GM19455 (cell line): Measurements from ENCODE around the gene GREB1L.
"Not testable (repeated sequence)": the region's sequence is repeated elsewhere in the genome, so short reads cannot be mapped to it uniquely, and the experiment has no call there.

Source experiments
- ATAC-seq: cut with Tn5 transposase; IDR thresholded peaks from one replicate; pipeline ENCODE4 v1.9.1; 2021; ENCODE audit not compliant: unreplicated experiment

GREB1L gene

GRCh38 chr18:21363348-21363747, 121.3 kb downstream of the GREB1L start:
- ATAC-seq = no peak

- ATAC-seq = no peak
Observed at GRCh38 chr18:21364471-21364870, 122.4 kb downstream of the GREB1L start.

GRCh38 chr18:21366896-21367295, 124.9 kb downstream of the GREB1L start:
- no peak for ATAC-seq

DNA sequence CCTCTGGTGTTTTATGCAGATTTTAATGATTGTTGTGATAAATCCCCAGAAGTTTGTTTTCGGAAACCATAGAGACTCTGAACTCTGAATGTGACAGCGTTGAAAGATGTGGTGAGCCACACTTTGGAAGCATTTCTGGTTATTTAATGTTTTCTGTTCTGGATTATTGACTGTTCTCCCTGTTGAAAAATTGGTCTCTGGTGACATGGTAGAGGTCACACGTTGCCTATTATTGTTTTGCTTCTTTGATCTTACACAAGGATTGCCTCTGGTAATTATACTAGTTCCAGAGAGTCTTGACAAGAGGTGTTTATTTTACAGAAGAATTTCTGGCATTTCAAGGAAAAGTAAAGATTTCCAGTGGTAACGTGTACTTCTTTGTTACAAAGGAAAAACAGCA, 127.1 kb downstream of the GREB1L start:
- no peak for ATAC-seq

GRCh38 chr18:21369597-21369996, 127.6 kb downstream of the GREB1L start:
- ATAC-seq = not testable (repeated sequence)

GRCh38 chr18:21383031-21383430, 141.0 kb downstream of the GREB1L start:
- ATAC-seq = no peak

- no peak for ATAC-seq
Observed at GRCh38 chr18:21386523-21387240, 144.7 kb downstream of the GREB1L start.

- no peak for ATAC-seq
Observed at GRCh38 chr18:21387886-21388285, 145.9 kb downstream of the GREB1L start.

GRCh38 chr18:21389283-21389682, 147.3 kb downstream of the GREB1L start:
- no peak for ATAC-seq

- no peak for ATAC-seq
Observed at GRCh38 chr18:21389903-21390302, 147.9 kb downstream of the GREB1L start.

GRCh38 chr18:21391074-21391673, 149.1 kb downstream of the GREB1L start:
- no peak for ATAC-seq

DNA sequence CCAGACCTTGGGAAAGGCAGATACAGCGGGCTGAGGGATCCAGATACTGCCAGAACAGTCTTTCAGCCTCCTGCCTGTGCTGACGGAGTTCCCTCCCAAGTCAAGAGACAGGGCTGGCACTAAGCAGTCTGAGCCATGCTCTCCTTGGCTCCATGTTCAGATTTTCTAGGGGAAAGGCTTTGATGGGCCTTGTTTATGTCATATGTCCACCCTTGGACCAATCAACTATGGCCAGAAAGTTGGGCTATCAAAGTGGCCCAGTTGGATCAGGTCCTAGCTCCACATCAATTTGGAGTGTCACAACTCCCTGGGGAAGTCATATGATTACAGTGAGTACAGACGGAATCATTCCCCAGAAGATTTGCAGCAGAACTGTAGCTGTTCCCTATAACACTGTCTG, 152.0 kb downstream of the GREB1L start:
- ATAC-seq = no peak

DNA sequence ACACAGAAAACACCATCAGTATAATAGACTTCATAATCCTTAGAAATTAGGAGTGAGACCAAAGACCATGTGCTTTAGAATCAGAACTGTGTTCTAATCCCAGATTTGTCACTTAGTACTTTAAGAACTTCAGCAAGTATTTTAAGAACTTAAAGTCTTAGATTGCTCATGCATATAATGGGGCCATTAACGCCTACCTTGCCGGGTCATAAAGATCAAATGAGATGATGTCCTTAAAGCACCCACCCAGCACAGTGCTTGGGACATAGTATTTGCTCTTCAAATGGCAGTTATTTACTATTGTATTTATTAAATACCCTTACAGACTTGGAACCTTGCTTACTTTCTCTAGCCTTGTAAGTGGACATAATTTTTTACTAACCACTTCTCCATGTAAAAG, 156.1 kb downstream of the GREB1L start:
- no peak for ATAC-seq

- no peak for ATAC-seq
Observed at GRCh38 chr18:21402272-21402671, 160.2 kb downstream of the GREB1L start.

DNA sequence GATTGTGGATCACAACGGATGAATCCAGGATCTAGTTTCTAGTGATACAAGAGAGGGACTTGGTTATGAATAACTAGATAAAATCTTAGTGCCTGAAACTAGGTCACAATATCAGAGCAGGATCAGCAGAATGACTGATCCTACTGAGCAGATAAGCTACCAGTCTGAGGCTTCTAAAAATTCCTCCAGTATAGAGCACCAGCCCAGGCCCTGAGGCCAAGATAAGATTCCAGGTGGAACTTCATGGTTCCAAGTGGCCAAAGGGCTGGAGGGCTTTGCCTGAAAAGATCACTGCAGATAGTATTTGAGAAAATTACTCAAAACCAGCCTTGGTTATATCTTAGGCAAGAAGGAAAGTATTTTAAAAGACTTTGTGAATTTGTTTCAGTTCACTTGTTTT, 162.4 kb downstream of the GREB1L start:
- no peak for ATAC-seq

GRCh38 chr18:21406116-21406515, 164.1 kb downstream of the GREB1L start:
- ATAC-seq = no peak

DNA sequence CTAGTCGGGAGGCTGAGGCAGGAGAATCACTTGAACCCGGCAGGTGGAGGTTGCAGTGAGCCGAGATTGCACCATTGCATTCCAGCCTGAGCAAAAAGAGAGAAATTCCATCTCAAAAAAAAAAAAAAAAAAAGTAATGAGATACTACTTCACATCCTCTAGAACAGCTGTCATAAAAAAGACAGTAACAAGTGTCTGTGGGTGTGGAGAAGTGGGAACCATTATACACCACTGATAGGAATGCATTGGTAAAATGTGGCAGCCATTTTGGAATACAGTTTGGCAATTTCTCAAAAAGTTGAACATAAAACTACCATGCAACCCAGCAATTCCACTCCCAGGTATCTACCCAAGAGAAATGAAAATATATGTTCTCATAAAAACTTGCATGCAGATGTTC, 166.6 kb downstream of the GREB1L start:
- no peak for ATAC-seq

GRCh38 chr18:21433436-21433835, 191.4 kb downstream of the GREB1L start:
- ATAC-seq = no peak

GRCh38 chr18:21439431-21439846, 197.4 kb downstream of the GREB1L start:
- no peak for ATAC-seq

GRCh38 chr18:21441670-21442069, 199.6 kb downstream of the GREB1L start:
- no peak for ATAC-seq

DNA sequence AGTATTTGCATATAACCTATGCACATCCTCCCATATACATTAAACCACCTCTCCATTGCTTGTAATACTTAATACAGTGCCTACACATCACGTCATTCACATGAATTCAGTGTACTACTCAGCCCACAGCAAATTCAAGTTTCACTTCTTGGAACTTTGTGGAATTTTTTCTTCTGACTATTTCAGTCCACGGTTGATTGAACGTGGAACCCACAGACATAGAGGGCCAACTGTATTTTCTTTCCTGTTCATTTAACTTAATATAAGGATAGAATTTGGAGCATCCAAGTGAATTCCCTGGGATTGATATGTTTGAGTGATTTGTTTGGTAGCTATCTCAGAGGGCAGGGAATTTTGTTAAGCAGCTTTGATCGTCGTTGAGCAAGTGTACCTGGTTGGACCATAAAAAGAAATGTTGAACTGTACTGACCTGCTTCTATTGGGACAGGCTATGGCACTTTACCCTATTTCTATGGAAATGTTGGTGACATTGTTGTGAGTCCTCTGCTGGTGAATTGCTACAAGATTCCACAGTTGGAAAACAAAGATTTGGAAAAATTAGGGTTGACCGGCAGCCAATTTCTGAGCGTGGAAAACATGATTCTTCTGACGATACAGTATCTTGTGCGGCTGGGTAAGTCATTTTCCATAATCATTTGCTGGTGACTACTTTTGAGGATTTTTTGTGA, 201.9 kb downstream of the GREB1L start:
- no peak for ATAC-seq
